ENCODE results near the gene FOXP2.

GRCh38 chr7:114413761-114414155 is 857 bp upstream of the FOXP2 start:
- TF ChIP-seq ZNF529 (tag by site-specific recombination; IDR thresholded peaks at IDR 0.05; ENCODE audit: insufficient replicate concordance) (no peak), CTCF (tag by site-specific recombination; IDR thresholded peaks at IDR 0.05) (no peak), KLF7 (tag by site-specific recombination; IDR thresholded peaks at IDR 0.05; ENCODE audit: borderline replicate concordance) (no peak), ZNF777 (tag by site-specific recombination; IDR thresholded peaks at IDR 0.05; ENCODE audit: borderline replicate concordance) (no peak), ZNF629 (tag by site-specific recombination; IDR thresholded peaks at IDR 0.05) (no peak), ATF2 (tag by site-specific recombination; IDR thresholded peaks at IDR 0.05; ENCODE audit: low read depth) (no peak), ZNF707 (tag by site-specific recombination; IDR thresholded peaks at IDR 0.05) (no peak), BCL11B (tag by site-specific recombination; IDR thresholded peaks at IDR 0.05; ENCODE audit: low read depth) (no peak), TRIM28 (IDR thresholded peaks at IDR 0.05; ENCODE audit: borderline replicate concordance, low read length) (no peak), ZNF280D (tag by site-specific recombination; IDR thresholded peaks at IDR 0.05) (no peak), TCF7L2 (IDR thresholded peaks at IDR 0.05; ENCODE audit: borderline replicate concordance, low read depth, low read length) (no peak)

All from HEK293 (cell line).